ENCODE measurements around the gene FER. TPM values are rescaled to one million over a fixed set of nuclear protein-coding genes. Genes with fewer than 3 reads are reported as not detected.

Gene FER
- total and polyA plus RNA-seq, 7 donors = 1.2 to 36.7 (median 24.2) TPM

DNA sequence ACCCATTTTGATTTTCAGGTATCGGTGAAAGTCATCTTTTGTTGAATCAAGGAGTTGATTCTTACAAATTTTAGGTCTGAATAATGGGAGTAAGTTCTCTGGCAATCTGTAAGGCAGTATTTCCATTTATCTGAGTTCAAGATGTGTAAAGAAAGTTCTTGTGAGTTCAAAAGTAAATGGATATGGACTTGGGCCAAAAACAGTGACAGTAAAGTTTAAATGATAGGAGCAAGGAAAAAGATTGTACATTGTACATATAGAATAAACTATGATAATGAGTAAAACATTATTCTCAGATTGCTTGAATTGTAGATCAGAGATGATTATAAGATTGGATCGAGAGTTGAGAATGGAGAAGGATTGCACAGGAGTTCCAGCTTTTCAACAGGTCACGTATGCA, 332.8 kb downstream of the FER start:
- Histone ChIP-seq H3K27ac (no peak overlapping the region), H3K9me3 (no peaks in the 10 kb centered on the region), H3K27me3 (no peaks in the 10 kb centered on the region), H3K4me3 (no peak overlapping the region), H3K36me3 (no peaks in the 10 kb centered on the region), H3K4me1 (no peaks in the 10 kb centered on the region)
- intact Hi-C loops (cut with DNase I) = no loop called here
- TF ChIP-seq, protein P1, sequence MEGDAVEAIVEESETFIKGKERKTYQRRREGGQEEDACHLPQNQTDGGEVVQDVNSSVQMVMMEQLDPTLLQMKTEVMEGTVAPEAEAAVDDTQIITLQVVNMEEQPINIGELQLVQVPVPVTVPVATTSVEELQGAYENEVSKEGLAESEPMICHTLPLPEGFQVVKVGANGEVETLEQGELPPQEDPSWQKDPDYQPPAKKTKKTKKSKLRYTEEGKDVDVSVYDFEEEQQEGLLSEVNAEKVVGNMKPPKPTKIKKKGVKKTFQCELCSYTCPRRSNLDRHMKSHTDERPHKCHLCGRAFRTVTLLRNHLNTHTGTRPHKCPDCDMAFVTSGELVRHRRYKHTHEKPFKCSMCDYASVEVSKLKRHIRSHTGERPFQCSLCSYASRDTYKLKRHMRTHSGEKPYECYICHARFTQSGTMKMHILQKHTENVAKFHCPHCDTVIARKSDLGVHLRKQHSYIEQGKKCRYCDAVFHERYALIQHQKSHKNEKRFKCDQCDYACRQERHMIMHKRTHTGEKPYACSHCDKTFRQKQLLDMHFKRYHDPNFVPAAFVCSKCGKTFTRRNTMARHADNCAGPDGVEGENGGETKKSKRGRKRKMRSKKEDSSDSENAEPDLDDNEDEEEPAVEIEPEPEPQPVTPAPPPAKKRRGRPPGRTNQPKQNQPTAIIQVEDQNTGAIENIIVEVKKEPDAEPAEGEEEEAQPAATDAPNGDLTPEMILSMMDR (IDR thresholded peaks at IDR 0.05) = no peak
- TF ChIP-seq POLR2AphosphoS5 (IDR thresholded peaks at IDR 0.05) = no peak
- DNase-seq = no peak
- 23 to 75% methylated on average over 3 of the region's 3 CpGs for WGBS, 2 donors

- no peaks in the 10 kb centered on the region for H3K9me3 ChIP-seq
- no peaks in the 10 kb centered on the region for H3K27me3 ChIP-seq
- 20 to 68% methylated on average over 3 of the region's 3 CpGs for WGBS, 2 donors
- no peak overlapping the region for H3K4me3 ChIP-seq
- no peaks in the 10 kb centered on the region for H3K4me1 ChIP-seq
- no peaks in the 10 kb centered on the region for H3K36me3 ChIP-seq
- intact Hi-C loops (cut with DNase I) = no loop called here
- H3K27ac ChIP-seq = no peak overlapping the region
- DNase-seq = no peak
- TF ChIP-seq, protein P1 (IDR thresholded peaks at IDR 0.05) = no peak
- TF ChIP-seq EP300 (IDR thresholded peaks at IDR 0.05) (no peak), POLR2AphosphoS5 (IDR thresholded peaks at IDR 0.05) (no peak), POLR2A (IDR thresholded peaks at IDR 0.05) (no peak)
These were observed 333.2 kb downstream of the FER start for GRCh38 chr5:109080896-109081295.

DNA sequence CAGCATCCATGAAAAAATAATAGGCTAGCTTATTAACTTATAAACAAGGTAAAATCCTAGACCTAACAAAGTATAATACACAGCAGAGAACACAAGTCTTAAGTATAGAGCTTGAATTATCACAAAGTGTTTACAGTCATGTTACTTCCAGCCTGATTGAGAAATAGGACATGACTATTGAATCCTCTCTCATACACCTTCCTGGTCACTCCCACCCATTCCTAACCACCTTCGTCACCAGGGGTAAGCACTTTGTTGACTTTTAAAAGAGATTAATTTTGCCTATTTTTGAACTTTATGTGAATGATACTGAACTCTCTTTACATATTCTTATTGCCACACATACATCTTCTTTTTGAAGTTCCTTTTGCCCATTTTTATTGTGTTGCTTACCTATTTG, 336.2 kb downstream of the FER start:
- intact Hi-C loops (cut with DNase I) = no loop called here
- TF ChIP-seq POLR2AphosphoS5 (IDR thresholded peaks at IDR 0.05) (no peak), EP300 (IDR thresholded peaks at IDR 0.05) (no peak), POLR2A (IDR thresholded peaks at IDR 0.05) (no peak)
- TF ChIP-seq, protein P1 (IDR thresholded peaks at IDR 0.05) = no peak

DNA sequence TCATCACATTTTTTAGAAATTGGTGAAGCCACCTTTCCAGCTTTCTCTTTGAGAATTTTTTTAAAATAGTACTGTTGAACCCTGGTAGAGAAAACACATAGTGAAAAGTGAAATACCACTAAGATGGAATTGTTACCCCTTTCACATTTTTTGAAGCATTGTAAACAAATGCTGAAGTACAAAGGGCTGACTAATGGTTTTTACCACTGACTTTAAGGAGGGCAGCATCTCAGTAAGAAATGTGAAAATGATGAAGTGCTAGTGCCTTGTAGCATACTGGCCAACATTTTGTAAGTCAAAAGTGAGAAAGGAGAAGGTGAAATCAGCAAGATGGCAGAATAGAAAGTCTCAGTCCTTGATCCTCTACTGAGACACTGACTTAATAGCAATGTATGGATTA, 341.5 kb downstream of the FER start:
- intact Hi-C loops (cut with DNase I) = no loop called here
- H3K9me3 ChIP-seq = no peaks in the 10 kb centered on the region
- no peaks in the 10 kb centered on the region for H3K4me1 ChIP-seq
- TF ChIP-seq POLR2A (IDR thresholded peaks at IDR 0.05) = no peak
- no peak for TF ChIP-seq POLR2AphosphoS5 (IDR thresholded peaks at IDR 0.05)
- TF ChIP-seq, protein P1 (IDR thresholded peaks at IDR 0.05) = no peak
- no peak for TF ChIP-seq EP300 (IDR thresholded peaks at IDR 0.05)
- H3K27me3 ChIP-seq = no peaks in the 10 kb centered on the region
- no peak overlapping the region for H3K4me3 ChIP-seq
- no peak overlapping the region for H3K27ac ChIP-seq
- no peak for DNase-seq
- H3K36me3 ChIP-seq = no peaks in the 10 kb centered on the region

More for the DNA sequence above, 336.2 kb downstream of the FER start:
- Histone ChIP-seq H3K4me1 (no peaks in the 10 kb centered on the region), H3K27me3 (no peaks in the 10 kb centered on the region), H3K4me3 (no peak overlapping the region), H3K27ac (no peak overlapping the region), H3K9me3 (no peaks in the 10 kb centered on the region), H3K36me3 (no peaks in the 10 kb centered on the region)
- 95 to 98% methylated on average over 1 of the region's 1 CpG for WGBS, 2 donors
- no peak for DNase-seq

DNA sequence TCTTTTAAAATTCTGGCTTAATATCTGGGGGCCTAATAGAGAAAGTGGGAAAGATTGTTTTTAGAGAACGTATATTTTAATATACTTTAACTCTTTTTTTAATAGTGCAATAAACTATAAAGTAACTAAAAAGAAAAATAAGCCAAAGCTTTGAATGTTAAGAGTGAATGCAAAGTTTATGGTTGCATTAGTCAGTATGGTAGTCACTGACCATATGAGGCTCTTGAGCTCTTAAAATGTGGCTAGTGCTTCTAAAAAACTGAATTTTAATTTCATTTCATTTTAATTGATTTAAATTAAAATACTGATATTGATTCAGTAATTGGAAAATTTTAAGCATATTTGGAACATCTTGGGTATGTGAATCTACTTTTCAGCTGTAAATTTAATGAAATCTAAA, 351.4 kb downstream of the FER start:
- no peak for DNase-seq
- no peaks in the 10 kb centered on the region for H3K36me3 ChIP-seq
- 82 to 90% methylated on average over 1 of the region's 1 CpG for WGBS, 2 donors
- H3K27me3 ChIP-seq = no peaks in the 10 kb centered on the region
- H3K27ac ChIP-seq = no peak overlapping the region
- peaks cover 0 to 12% (median 4%) of the 10 kb centered on the region in 4 donors for H3K4me1 ChIP-seq
- no peaks in the 10 kb centered on the region for H3K9me3 ChIP-seq
- no peak for TF ChIP-seq EP300 (IDR thresholded peaks at IDR 0.05)
- intact Hi-C loops (cut with DNase I) = no loop called here
- H3K4me3 ChIP-seq = no peak overlapping the region
